HCT116 (cell line): ENCODE measurements around the gene GALNT14. TPM values are rescaled to one million over a fixed set of nuclear protein-coding genes. Genes with fewer than 3 reads are reported as not detected.

Source experiments
- ATAC-seq: fragments of 200-7000 bp; cut with Tn5 transposase; 2 replicates; pipeline ENCODE4 v1.9.1; 2020; ENCODE audit warnings: mild to moderate bottlenecking, moderate library complexity
- BruUV-seq: library from RNA; stranded (reverse); fragments of 400-500 nt; replicated peaks from 2 replicates; lab custom pipeline; 2021; lab: Mats Ljungman, UMichigan
- CTCF ChIA-PET: fragments of 300-600 bp; sonication (Branson Sonifier 250); formaldehyde crosslinking; loops from one replicate; lab custom pipeline; 2021; ENCODE audit warnings: antibody characterized with exemption; lab: Charles Lee
- POLR2A ChIA-PET: fragments of 300-600, 350-600 bp; sonication (Branson Sonifier 250); formaldehyde crosslinking; loops from one replicate; lab custom pipeline; 2021; ENCODE audit warnings: antibody characterized with exemption; lab: Charles Lee
- RAD21 ChIA-PET, 2 experiments: fragments of 300-600 bp; sonication (Branson Sonifier 250); formaldehyde crosslinking; loops; one replicate each; lab custom pipeline; 2023; ENCODE audit warnings: low total read pairs in 2 of 2; ENCODE audit not compliant: uncharacterized antibody in 2 of 2, unreplicated experiment in 2 of 2, low non-redundant PET in 1 of 2; lab: Charles Lee
- DNase-seq: peaks from one replicate; pipeline ENCODE4 v3.0.0-alpha.2; 2010; ENCODE audit warnings: low read depth, low spot score
- H2AFZ ChIP-seq: fragments of 200-600 bp; shearing (Covaris generic), sonication (generic); 2 replicates; pipeline ENCODE4 v1.6.1; 2017; ENCODE audit warnings: low read depth, mixed run types, mixed read lengths, antibody characterized with exemption, low read length; ENCODE audit not compliant: poor library complexity, severe bottlenecking
- H3K27ac ChIP-seq: 2 replicates; pipeline ENCODE4 v1.5.1; 2012; ENCODE audit warnings: low read depth, low read length
- H3K27me3 ChIP-seq: fragments of 200-600 bp; sonication (generic); 2 replicates; pipeline ENCODE4 v1.6.1; 2016; ENCODE audit warnings: mixed run types, low read length, mixed read lengths; ENCODE audit not compliant: insufficient read depth
- H3K36me3 ChIP-seq, 2 experiments: fragments of 200-500 bp in 1 of 2; fragments of 200-600 bp in 1 of 2; sonication (Bioruptor generic) in 1 of 2; sonication (generic) in 1 of 2; 2 replicates each; pipeline versions ENCODE4 v1.5.1 to v1.6.1; 2014 to 2016; ENCODE audit warnings: low read length in 2 of 2, inconsistent platforms in 1 of 2, mixed read lengths in 1 of 2, mixed run types in 1 of 2; ENCODE audit not compliant: insufficient read depth in 2 of 2, control insufficient read depth in 1 of 2
- H3K4me1 ChIP-seq, 2 experiments: fragments of 200-600 bp in 1 of 2; sonication (generic) in 1 of 2; 2 replicates each; pipeline versions ENCODE4 v1.5.1 to v1.6.1; 2012 to 2017; ENCODE audit warnings: low read length in 2 of 2, inconsistent platforms in 1 of 2, mild to moderate bottlenecking in 1 of 2, mixed read lengths in 1 of 2, mixed run types in 1 of 2, moderate library complexity in 1 of 2; ENCODE audit not compliant: insufficient read depth in 2 of 2, control insufficient read depth in 1 of 2
- H3K4me2 ChIP-seq: fragments of 200-600 bp; sonication (generic); 2 replicates; pipeline ENCODE4 v1.6.1; 2017; ENCODE audit warnings: mixed run types, low read length, mixed read lengths
- H3K4me3 ChIP-seq, 2 experiments: fragments of 200-600 bp in 1 of 2; sonication (generic) in 1 of 2; replicated peaks in 1 of 2; 2 replicates each; pipeline ENCODE4 v1.5.1; 2011 to 2016; ENCODE audit warnings: low read length in 2 of 2, control low read depth in 1 of 2, low read depth in 1 of 2, mild to moderate bottlenecking in 1 of 2, mixed read lengths in 1 of 2, mixed run types in 1 of 2
- H3K79me2 ChIP-seq: fragments of 200-600 bp; sonication (generic); 2 replicates; pipeline ENCODE4 v1.6.1; 2017; ENCODE audit warnings: mild to moderate bottlenecking, mixed run types, low read length, moderate library complexity, mixed read lengths; ENCODE audit not compliant: insufficient read depth
- H3K9ac ChIP-seq: fragments of 200-600 bp; sonication (generic); 2 replicates; pipeline ENCODE4 v1.6.1; 2016; ENCODE audit warnings: low read length, mixed read lengths
- H3K9me2 ChIP-seq: fragments of 200-600 bp; sonication (generic), shearing (Covaris generic); 2 replicates; pipeline ENCODE4 v1.6.1; 2017; ENCODE audit warnings: mixed run types, mild to moderate bottlenecking, moderate library complexity; ENCODE audit not compliant: insufficient read depth
- H3K9me3 ChIP-seq, 2 experiments: fragments of 200-500 bp in 1 of 2; fragments of 200-600 bp in 1 of 2; sonication (Bioruptor generic) in 1 of 2; sonication (generic) in 1 of 2; 2 replicates each; pipeline ENCODE4 v1.6.1; 2014 to 2017; ENCODE audit warnings: low read length in 2 of 2, mixed read lengths in 2 of 2, inconsistent platforms in 1 of 2, low read depth in 1 of 2, mild to moderate bottlenecking in 1 of 2, mixed run types in 1 of 2, moderate library complexity in 1 of 2; ENCODE audit not compliant: control insufficient read depth in 1 of 2, insufficient read depth in 1 of 2
- H4K20me1 ChIP-seq: fragments of 200-600 bp; sonication (generic), shearing (Covaris generic); 2 replicates; pipeline ENCODE4 v1.6.1; 2017; ENCODE audit warnings: mixed run types, mild to moderate bottlenecking, moderate library complexity; ENCODE audit not compliant: insufficient read depth
- ATF3 ChIP-seq: IDR thresholded peaks from 2 replicates; pipeline ENCODE4 v1.6.1; 2012
- CBX3 ChIP-seq: IDR thresholded peaks from 2 replicates; pipeline ENCODE4 v1.6.1; 2012; ENCODE audit warnings: low read depth
- CEBPB ChIP-seq: IDR thresholded peaks from 2 replicates; pipeline ENCODE4 v1.6.1; 2012; ENCODE audit warnings: low read depth
- EZH2 ChIP-seq: fragments of 200-600 bp; sonication (generic); IDR thresholded peaks from 2 replicates; pipeline ENCODE4 v1.6.1; 2017; ENCODE audit warnings: antibody characterized with exemption, mixed run types
- FOSL1 ChIP-seq: IDR thresholded peaks from 2 replicates; pipeline ENCODE4 v1.6.1; 2012; ENCODE audit warnings: low read depth
- MAX ChIP-seq: IDR thresholded peaks from 2 replicates; pipeline ENCODE4 v1.6.1; 2012
- POLR2AphosphoS5 ChIP-seq: IDR thresholded peaks from 2 replicates; pipeline ENCODE4 v1.6.1; 2011; ENCODE audit warnings: mild to moderate bottlenecking, low read depth, low read length, moderate library complexity
- RAD21 ChIP-seq: IDR thresholded peaks from 2 replicates; pipeline ENCODE4 v1.6.1; 2012; ENCODE audit warnings: low read depth, mild to moderate bottlenecking
- REST ChIP-seq: IDR thresholded peaks from 2 replicates; pipeline ENCODE4 v1.6.1; 2012; ENCODE audit warnings: low read depth
- SP1 ChIP-seq: IDR thresholded peaks from 2 replicates; pipeline ENCODE4 v1.6.1; 2012; ENCODE audit warnings: low read depth
- YY1 ChIP-seq: IDR thresholded peaks from 2 replicates; pipeline ENCODE4 v1.6.1; 2011; ENCODE audit warnings: low read length, low read depth, moderate library complexity, mild to moderate bottlenecking; ENCODE audit not compliant: insufficient replicate concordance; ENCODE audit errors: extremely low read depth
- ZBTB33 ChIP-seq: IDR thresholded peaks from 2 replicates; pipeline ENCODE4 v1.6.1; 2011; ENCODE audit warnings: mild to moderate bottlenecking, low read length, moderate library complexity; ENCODE audit not compliant: insufficient replicate concordance; ENCODE audit errors: extremely low read depth
- ZFX ChIP-seq: fragments of 450-650 bp; IDR thresholded peaks from 2 replicates; pipeline ENCODE4 v1.6.1; 2017
- ZNF274 ChIP-seq: fragments of 200-500 bp; sonication (Bioruptor generic); IDR thresholded peaks from 2 replicates; pipeline ENCODE4 v1.6.1; 2014; ENCODE audit warnings: mild to moderate bottlenecking, low read depth, low read length, inconsistent platforms
- intact Hi-C: fragments of 100-400 bp; cut with micrococcal nuclease; formaldehyde crosslinking; loops from 2 replicates; pipeline ENCODE4 v1.10.0; 2022
- total RNA-seq: library from RNA; stranded (reverse); gene quantifications from one replicate; pipeline ENCODE4 v1.2.1, GENCODE V29; 2021; ENCODE audit not compliant: unreplicated experiment

GALNT14 gene
- total RNA-seq, 1 experiment from 2014 or later = 11.2 TPM

GRCh38 chr2:31052284-31052683 lies 86.0 kb downstream of the GALNT14 start:
- intact Hi-C loops = no loop called here
- Histone ChIP-seq H3K4me1 (no peaks in the 10 kb centered on the region), H2AFZ (no peak overlapping the region), H3K9me2 (no peaks in the 10 kb centered on the region), H3K4me2 (no peak overlapping the region), H3K27me3 (no peaks in the 10 kb centered on the region; the same call in 1 of the 2 replicates), H4K20me1 (no peaks in the 10 kb centered on the region), H3K4me3 (no peak overlapping the region), H3K9me3 (no peaks in the 10 kb centered on the region), H3K36me3 (no peaks in the 10 kb centered on the region), H3K79me2 (no peaks in the 10 kb centered on the region), H3K9ac (no peak overlapping the region), H3K27ac (no peak overlapping the region)
- DNase-seq = no peak
- CTCF ChIA-PET = no interaction called here
- RAD21 ChIA-PET = no interaction called here
- POLR2A ChIA-PET = no interaction called here
- BruUV-seq = no TSS peak
- no peak for ATAC-seq
- TF ChIP-seq CBX3 (no peak), MAX (no peak), ZBTB33 (no peak), CEBPB (no peak), FOSL1 (no peak), SP1 (no peak), ZFX (no peak), ATF3 (no peak), ZNF274 (no peak), EZH2 (no peak), RAD21 (no peak), REST (no peak), POLR2AphosphoS5 (no peak), YY1 (no peak)
